GM13976 (cell line): Measurements from ENCODE around the gene MUC4.
"Not testable (repeated sequence)": the region's sequence is repeated elsewhere in the genome, so short reads cannot be mapped to it uniquely, and the experiment has no call there.

Experiments used
- DNase-seq: peaks from one replicate; pipeline ENCODE4 v3.0.0; 2012; ENCODE audit warnings: low spot score
- CTCF ChIP-seq: IDR thresholded peaks from 2 replicates; pipeline ENCODE4 v1.5.1; 2012; ENCODE audit warnings: borderline replicate concordance, mild to moderate bottlenecking; ENCODE audit not compliant: insufficient read depth; ENCODE audit errors: extremely low read depth, missing control alignments, control extremely low read depth
- in situ Hi-C: fragments of 300-500 bp; cut with MboI; formaldehyde crosslinking; loops from one replicate; pipeline ENCODE4 v1.12.0; 2022; ENCODE audit warnings: low sequenced_read_pairs, mixed read lengths, inconsistent platforms; ENCODE audit not compliant: unreplicated experiment

MUC4 gene

GRCh38 chr3:195715134-195715533, 96.6 kb downstream of the MUC4 start:
- no peak for DNase-seq
- in situ Hi-C loops: no loop called here
- no peak for TF ChIP-seq CTCF

GRCh38 chr3:195714380-195715011, 97.2 kb downstream of the MUC4 start:
- TF ChIP-seq CTCF: no peak
- in situ Hi-C loops: no loop called here
- DNase-seq: no peak

- DNase-seq, in situ Hi-C loops: not testable (repeated sequence)
Measured at GRCh38 chr3:195713150-195713549, 98.6 kb downstream of the MUC4 start.

GRCh38 chr3:195712535-195712910, 99.2 kb downstream of the MUC4 start:
- DNase-seq, in situ Hi-C loops: not testable (repeated sequence)

GRCh38 chr3:195711813-195712534, 99.8 kb downstream of the MUC4 start:
- DNase-seq: no peak
- TF ChIP-seq CTCF: no peak
- in situ Hi-C loops: no loop called here

- DNase-seq, in situ Hi-C loops: not testable (repeated sequence)
Measured at GRCh38 chr3:195711091-195711812, 100.5 kb downstream of the MUC4 start.

- DNase-seq, in situ Hi-C loops: not testable (repeated sequence)
Measured at GRCh38 chr3:195710126-195710905, 101.4 kb downstream of the MUC4 start.

GRCh38 chr3:195709676-195710085, 102.0 kb downstream of the MUC4 start:
- no peak for DNase-seq
- in situ Hi-C loops: no loop called here
- TF ChIP-seq CTCF: no peak
